Measurements from ENCODE around the gene EPHX1.

DNA sequence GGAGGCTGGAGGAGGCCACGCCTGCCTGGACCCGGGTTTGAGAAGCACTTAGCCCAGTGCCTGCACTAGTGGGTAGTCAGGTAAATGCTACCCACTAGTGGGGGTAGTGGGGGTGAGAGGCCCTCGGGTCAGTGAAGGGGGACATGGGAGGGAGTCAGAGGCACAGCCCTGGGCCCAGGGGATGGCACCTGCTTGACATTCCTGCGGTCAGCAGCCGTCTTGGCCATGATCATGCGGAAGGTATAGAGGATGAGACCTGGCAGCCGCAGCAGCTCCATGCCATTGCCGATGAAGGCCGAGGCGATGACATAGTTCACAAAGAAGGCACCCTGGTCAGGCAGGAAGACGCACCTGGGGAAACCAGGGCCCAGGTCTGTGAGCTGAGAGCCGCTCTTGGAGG, 43.5 kb downstream of the EPHX1 start:
- TF ChIP-seq ZFP36 (IDR thresholded peaks at IDR 0.05; ENCODE audit: borderline replicate concordance, partially characterized antibody): no peak
- TF ChIP-seq SREBF2 (IDR thresholded peaks at IDR 0.05): no peak
- no peak for TF ChIP-seq ZC3H11A (IDR thresholded peaks at IDR 0.05)
- TF ChIP-seq, protein P1, sequence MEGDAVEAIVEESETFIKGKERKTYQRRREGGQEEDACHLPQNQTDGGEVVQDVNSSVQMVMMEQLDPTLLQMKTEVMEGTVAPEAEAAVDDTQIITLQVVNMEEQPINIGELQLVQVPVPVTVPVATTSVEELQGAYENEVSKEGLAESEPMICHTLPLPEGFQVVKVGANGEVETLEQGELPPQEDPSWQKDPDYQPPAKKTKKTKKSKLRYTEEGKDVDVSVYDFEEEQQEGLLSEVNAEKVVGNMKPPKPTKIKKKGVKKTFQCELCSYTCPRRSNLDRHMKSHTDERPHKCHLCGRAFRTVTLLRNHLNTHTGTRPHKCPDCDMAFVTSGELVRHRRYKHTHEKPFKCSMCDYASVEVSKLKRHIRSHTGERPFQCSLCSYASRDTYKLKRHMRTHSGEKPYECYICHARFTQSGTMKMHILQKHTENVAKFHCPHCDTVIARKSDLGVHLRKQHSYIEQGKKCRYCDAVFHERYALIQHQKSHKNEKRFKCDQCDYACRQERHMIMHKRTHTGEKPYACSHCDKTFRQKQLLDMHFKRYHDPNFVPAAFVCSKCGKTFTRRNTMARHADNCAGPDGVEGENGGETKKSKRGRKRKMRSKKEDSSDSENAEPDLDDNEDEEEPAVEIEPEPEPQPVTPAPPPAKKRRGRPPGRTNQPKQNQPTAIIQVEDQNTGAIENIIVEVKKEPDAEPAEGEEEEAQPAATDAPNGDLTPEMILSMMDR (IDR thresholded peaks at IDR 0.05): no peak
- no peak for TF ChIP-seq CEBPB (IDR thresholded peaks at IDR 0.05)

All from A549 (cell line).